MG63 (cell line): Measurements from ENCODE around the gene KATNIP. TPM values are rescaled to one million over a fixed set of nuclear protein-coding genes. Genes with fewer than 3 reads are reported as not detected.

ENCODE experiments used
- DNase-seq: peaks from one replicate; pipeline ENCODE4 v3.0.0-alpha.2; 2020
- H3K27me3 ChIP-seq: fragments of 250-450 bp; sonication (Bioruptor Pico); 2 replicates; pipeline ENCODE4 v1.5.1; 2020; ENCODE audit warnings: mild to moderate bottlenecking, moderate library complexity
- H3K36me3 ChIP-seq: fragments of 250-450 bp; sonication (Bioruptor Pico); 2 replicates; pipeline ENCODE4 v1.5.1; 2020; ENCODE audit warnings: mild to moderate bottlenecking, moderate library complexity
- H3K4me3 ChIP-seq: fragments of 250-450 bp; sonication (Bioruptor Pico); 2 replicates; pipeline ENCODE4 v1.5.1; 2020; ENCODE audit warnings: mild to moderate bottlenecking, moderate library complexity
- H3K9me3 ChIP-seq: fragments of 250-450 bp; sonication (Bioruptor Pico); 2 replicates; pipeline ENCODE4 v1.5.1; 2020; ENCODE audit warnings: mild to moderate bottlenecking, moderate library complexity
- total RNA-seq: library from RNA; depleted of rRNA; stranded (reverse); fragments of >200 nt; shearing (Covaris generic); gene quantifications from 2 replicates; pipeline ENCODE4 v1.2.3, GENCODE V29; 2014; ENCODE audit warnings: low replicate concordance; rRNA removed

Gene KATNIP
- total RNA-seq, 1 experiment from 2014 or later, result 8.0 TPM

- H3K27me3 ChIP-seq, result no peaks in the 10 kb centered on the region
- no peak for DNase-seq
- H3K36me3 ChIP-seq, result 0 out of 2 replicates have a peak, but pooled peaks cover 4% of the 10 kb centered on the region
Observed at GRCh38 chr16:27596411-27596810, 46.5 kb downstream of the KATNIP start.

GRCh38 chr16:27597361-27597760 lies 47.4 kb downstream of the KATNIP start:
- no peak overlapping the region for H3K4me3 ChIP-seq
- DNase-seq, result no peak

More at GRCh38 chr16:27596411-27596810, 46.5 kb downstream of the KATNIP start:
- H3K4me3 ChIP-seq, result no peak overlapping the region
- H3K9me3 ChIP-seq, result no peaks in the 10 kb centered on the region

GRCh38 chr16:27598220-27598619 lies 48.3 kb downstream of the KATNIP start:
- Histone ChIP-seq H3K9me3 (no peaks in the 10 kb centered on the region), H3K4me3 (no peak overlapping the region), H3K27me3 (no peaks in the 10 kb centered on the region), H3K36me3 (no peaks in the 10 kb centered on the region)
- DNase-seq, result no peak

More at GRCh38 chr16:27597361-27597760, 47.4 kb downstream of the KATNIP start:
- Histone ChIP-seq H3K36me3 (0 out of 2 replicates have a peak, but pooled peaks cover 3% of the 10 kb centered on the region), H3K27me3 (no peaks in the 10 kb centered on the region), H3K9me3 (no peaks in the 10 kb centered on the region)

GRCh38 chr16:27598931-27599565 lies 49.1 kb downstream of the KATNIP start:
- H3K4me3 ChIP-seq, result no peak overlapping the region
- no peaks in the 10 kb centered on the region for H3K27me3 ChIP-seq
- no peaks in the 10 kb centered on the region for H3K36me3 ChIP-seq
- DNase-seq, result no peak
- H3K9me3 ChIP-seq, result no peaks in the 10 kb centered on the region

GRCh38 chr16:27599606-27600005 lies 49.7 kb downstream of the KATNIP start:
- no peak overlapping the region for H3K4me3 ChIP-seq
- no peaks in the 10 kb centered on the region for H3K9me3 ChIP-seq
- DNase-seq, result no peak
- H3K36me3 ChIP-seq, result no peaks in the 10 kb centered on the region
- no peaks in the 10 kb centered on the region for H3K27me3 ChIP-seq

Other genes starting within 250 kb of the KATNIP start
- gene IL4R, start 236.2 kb upstream of the KATNIP start, total RNA-seq, result 26.1 and 40.9 TPM in 2 replicates
- gene IL21R, start 148.0 kb upstream of the KATNIP start, total RNA-seq, result 0.33 and 0.44 TPM in 2 replicates
- gene GTF3C1, start 231 bp upstream of the KATNIP start, total RNA-seq, result 62.4 and 88.2 TPM in 2 replicates